Breast epithelium (tissue), 4 donors: Measurements from ENCODE around the gene ZFPL1. TPM values are rescaled to one million over a fixed set of nuclear protein-coding genes. Genes with fewer than 3 reads are reported as not detected.
"Not testable (repeated sequence)": the region's sequence is repeated elsewhere in the genome, so short reads cannot be mapped to it uniquely, and the experiment has no call there.

Experiments
- DNase-seq, 2 donors: peaks; one replicate each; pipeline ENCODE4 v3.0.0-alpha.2; 2019; ENCODE audit warnings: low spot score in 2 of 2
- H3K27ac ChIP-seq, 2 donors: fragments of 200-600 bp; sonication (generic) in 1 of 2; one replicate each; pipeline ENCODE4 v1.5.1; 2016 to 2019; ENCODE audit warnings: mild to moderate bottlenecking in 1 of 2
- H3K27me3 ChIP-seq, 2 donors: fragments of 200-600 bp; sonication (generic) in 1 of 2; one replicate each; pipeline versions ENCODE4 v1.5.1 to v1.6.0; 2017 to 2019; ENCODE audit warnings: control low read depth in 1 of 2, mild to moderate bottlenecking in 1 of 2
- H3K36me3 ChIP-seq: fragments of 200-600 bp; one replicate; pipeline ENCODE4 v1.5.1; 2019
- H3K4me1 ChIP-seq, 2 donors: fragments of 200-600 bp; sonication (generic); one replicate each; pipeline ENCODE4 v1.5.1; 2016 to 2019; ENCODE audit warnings: control low read depth in 1 of 2
- H3K4me3 ChIP-seq, 3 donors: fragments of 200-600 bp; sonication (generic); 1 replicate in 2 of 3; 2 replicates in 1 of 3; pipeline ENCODE4 v1.5.1; 2016 to 2019; ENCODE audit warnings: mild to moderate bottlenecking in 3 of 3, moderate library complexity in 2 of 3
- H3K9me3 ChIP-seq, 2 donors: fragments of 200-600 bp; sonication (generic) in 1 of 2; one replicate each; pipeline ENCODE4 v1.5.1; 2016 to 2019; ENCODE audit warnings: control low read depth in 1 of 2
- CTCF ChIP-seq, 3 donors: fragments of 450-650 bp; IDR thresholded peaks; one replicate each; pipeline ENCODE4 v1.5.1; 2016 to 2017; ENCODE audit warnings: antibody characterized with exemption in 3 of 3, mild to moderate bottlenecking in 3 of 3, moderate library complexity in 3 of 3
- POLR2A ChIP-seq: fragments of 450-650 bp; IDR thresholded peaks from one replicate; pipeline ENCODE4 v1.6.1; 2016; ENCODE audit warnings: antibody characterized with exemption, mild to moderate bottlenecking, moderate library complexity
- POLR2AphosphoS5 ChIP-seq, 3 donors: sonication (generic); formaldehyde crosslinking; IDR thresholded peaks; one replicate each; pipeline ENCODE4 v1.6.1; 2017; ENCODE audit warnings: antibody characterized with exemption in 3 of 3
- intact Hi-C: fragments of 100-400 bp; cut with DNase I; formaldehyde crosslinking; loops from one replicate; pipeline ENCODE4 v1.15.1; 2023; ENCODE audit warnings: low total_unique reads
- total RNA-seq, 3 donors: library from RNA; depleted of rRNA; stranded (reverse); fragments of >200 nt; gene quantifications; one replicate each; pipeline ENCODE4 v1.1.0, GENCODE V29; 2016

The ZFPL1 gene
- total RNA-seq, 3 donors from 2014 or later, result 33.8 to 44.1 (median 44.0) TPM

- peak overlapping the region; percentile 48 to 89 for H3K27ac ChIP-seq
- peaks cover 5 to 15% of the 10 kb centered on the region in 2 donors for H3K4me1 ChIP-seq
- no peak for DNase-seq
- H3K27me3 ChIP-seq, result no peaks in the 10 kb centered on the region
- H3K4me3 ChIP-seq, result no peak overlapping the region
- peak in 1 of 3 donors; percentile 10 for TF ChIP-seq CTCF (IDR thresholded peaks at IDR 0.05)
- no peak for TF ChIP-seq POLR2AphosphoS5 (IDR thresholded peaks at IDR 0.05)
- intact Hi-C loops, result no loop called here
- H3K9me3 ChIP-seq, result no peaks in the 10 kb centered on the region
- no peaks in the 10 kb centered on the region for H3K36me3 ChIP-seq
Measured at GRCh38 chr11:65118097-65118837, 34.2 kb downstream of the ZFPL1 start.

DNA sequence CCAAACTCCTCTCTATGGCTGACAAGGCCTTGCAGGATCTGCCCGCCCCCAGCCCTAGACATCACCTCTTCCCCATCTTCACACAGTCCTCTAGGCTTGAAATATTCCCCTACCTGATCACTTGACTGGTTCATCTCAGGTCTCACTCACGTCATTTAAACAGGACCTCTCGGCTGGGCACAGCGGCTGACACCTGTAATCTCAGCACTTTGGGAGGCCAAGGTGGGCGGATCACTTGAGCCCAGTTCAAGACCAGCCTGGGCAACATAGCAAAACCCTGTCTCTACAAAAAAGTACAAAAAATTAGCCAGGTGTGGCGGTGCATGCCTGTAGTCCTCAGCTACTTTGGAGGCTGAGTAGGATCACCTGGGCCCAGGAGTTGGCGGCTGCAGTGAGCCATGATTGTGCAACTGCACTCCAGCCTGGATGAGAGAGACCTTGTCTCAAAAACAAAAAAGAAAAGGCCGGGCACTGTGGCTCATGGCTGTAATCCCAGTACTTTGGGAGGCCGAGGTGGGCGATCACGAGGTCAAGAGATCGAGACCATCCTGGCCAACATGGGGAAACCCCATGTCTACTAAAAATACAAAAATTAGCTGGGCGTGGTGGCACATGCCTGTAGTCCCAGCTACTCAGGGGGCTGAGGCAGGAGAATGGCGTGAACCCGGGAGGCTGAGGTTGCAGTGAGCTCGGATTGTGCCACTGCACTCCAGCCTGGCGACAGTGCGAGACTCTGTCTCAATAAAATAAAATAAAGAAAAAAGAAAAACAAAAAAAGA is 35.1 kb downstream of the ZFPL1 start:
- peaks cover 5 to 15% of the 10 kb centered on the region in 2 donors for H3K4me1 ChIP-seq

DNA sequence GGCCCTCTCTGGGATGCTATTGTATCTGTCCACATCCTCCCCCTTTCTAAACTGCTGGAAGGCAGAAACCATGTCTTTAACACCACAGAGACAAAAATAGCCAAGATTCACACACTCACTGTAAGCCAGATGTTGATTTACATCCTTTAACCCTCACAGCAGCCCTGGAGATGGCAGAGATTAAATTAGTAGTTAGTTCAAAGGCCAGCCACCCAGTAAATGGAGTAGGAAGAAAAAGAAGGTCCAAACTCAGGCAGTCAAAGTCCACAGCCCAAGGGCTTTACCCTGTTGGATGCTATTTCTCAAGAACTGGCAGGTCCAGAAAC is 35.6 kb downstream of the ZFPL1 start:
- intact Hi-C loops, result no loop called here
- TF ChIP-seq POLR2A (no peak), POLR2AphosphoS5 (IDR thresholded peaks at IDR 0.05) (no peak), CTCF (IDR thresholded peaks at IDR 0.05) (no peak)
- no peaks in the 10 kb centered on the region for H3K27me3 ChIP-seq
- no peak overlapping the region for H3K4me3 ChIP-seq
- H3K4me1 ChIP-seq, result peaks cover 5 to 15% of the 10 kb centered on the region in 2 donors
- H3K36me3 ChIP-seq, result no peaks in the 10 kb centered on the region
- no peaks in the 10 kb centered on the region for H3K9me3 ChIP-seq
- no peak for DNase-seq
- H3K27ac ChIP-seq, result peak overlapping the region in 1 of 2 donors; percentile 99

More for the DNA sequence above, 35.1 kb downstream of the ZFPL1 start:
- H3K4me3 ChIP-seq, intact Hi-C loops, H3K36me3 ChIP-seq, H3K27me3 ChIP-seq, DNase-seq, H3K9me3 ChIP-seq: not testable (repeated sequence)
- peak overlapping the region; percentile 33 to 99 for H3K27ac ChIP-seq

- H3K27ac ChIP-seq, result peak overlapping the region; percentile 94 to 99
- intact Hi-C loops, result loop anchor here (10.0 kb wide), 1 partner anchor 64 kb away; the partner anchor contains the start of gene CAPN1
- peak overlapping the region in 2 of 3 donors; percentile 84 to 87 for H3K4me3 ChIP-seq
- H3K36me3 ChIP-seq, result peaks cover 4% of the 10 kb centered on the region
- H3K4me1 ChIP-seq, result peaks cover 5 to 15% of the 10 kb centered on the region in 2 donors
- TF ChIP-seq CTCF (IDR thresholded peaks at IDR 0.05), result no peak
- no peak for TF ChIP-seq POLR2AphosphoS5 (IDR thresholded peaks at IDR 0.05)
- no peak for TF ChIP-seq POLR2A
- DNase-seq, result no peak
- H3K27me3 ChIP-seq, result no peaks in the 10 kb centered on the region
- H3K9me3 ChIP-seq, result no peaks in the 10 kb centered on the region
Measured at GRCh38 chr11:65120831-65121230, 36.8 kb downstream of the ZFPL1 start.

DNA sequence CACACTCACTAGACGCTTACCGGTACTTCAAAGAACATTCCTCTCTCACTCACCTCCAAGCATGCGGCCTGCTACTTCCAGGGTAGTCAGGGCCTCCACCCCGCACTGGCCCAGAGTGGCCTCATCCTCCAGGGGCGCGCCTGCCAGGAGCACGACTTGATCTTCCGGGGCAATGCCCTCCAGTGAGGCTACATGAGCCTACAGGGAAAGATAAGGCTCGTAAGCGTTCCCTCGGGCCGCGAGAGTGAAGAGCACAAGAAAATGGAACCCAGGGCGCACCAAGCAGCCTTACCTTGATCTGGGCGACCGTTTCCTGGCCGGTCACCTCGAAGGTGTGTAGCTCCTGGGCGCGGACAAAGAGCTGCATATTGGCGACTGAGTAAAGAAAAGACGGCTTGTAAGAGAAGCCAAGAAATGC is 37.4 kb downstream of the ZFPL1 start:
- peak overlapping the region; percentile 94 to 99 for H3K27ac ChIP-seq
- peak overlapping the region; percentile 84 to 88 (median 87) for H3K4me3 ChIP-seq
- no peaks in the 10 kb centered on the region for H3K9me3 ChIP-seq
- peaks cover 10% of the 10 kb centered on the region for H3K36me3 ChIP-seq
- TF ChIP-seq POLR2A (no peak), CTCF (IDR thresholded peaks at IDR 0.05) (no peak), POLR2AphosphoS5 (IDR thresholded peaks at IDR 0.05) (no peak)
- no peak for DNase-seq
- H3K4me1 ChIP-seq, result peaks cover 5 to 10% of the 10 kb centered on the region in 2 donors
- no peaks in the 10 kb centered on the region for H3K27me3 ChIP-seq
- intact Hi-C loops, result loop anchor here (10.0 kb wide), 1 partner anchor 63 kb away; the partner anchor contains the start of gene CAPN1
